HFFc6 (cell line): ENCODE measurements around the gene NKD2. TPM values are rescaled to one million over a fixed set of nuclear protein-coding genes. Genes with fewer than 3 reads are reported as not detected.

Experiments used
- DNase-seq: peaks from one replicate; pipeline ENCODE4 v3.0.0-alpha.2; 2018
- H3K27ac Mint-ChIP-seq: 2 replicates; pipeline ENCODE4 v1.8.0; 2020; ENCODE audit warnings: mild to moderate bottlenecking, mixed read lengths
- H3K27me3 Mint-ChIP-seq: 2 replicates; pipeline ENCODE4 v1.8.0; 2021; ENCODE audit warnings: mild to moderate bottlenecking, moderate library complexity, mixed read lengths; ENCODE audit not compliant: insufficient read depth
- H3K36me3 Mint-ChIP-seq: 2 replicates; pipeline ENCODE4 v1.8.0; 2021; ENCODE audit warnings: low read depth, mixed read lengths
- H3K4me1 Mint-ChIP-seq: 2 replicates; pipeline ENCODE4 v1.8.0; 2020; ENCODE audit warnings: low read depth, mixed read lengths
- H3K4me3 Mint-ChIP-seq: 2 replicates; pipeline ENCODE4 v1.8.0; 2020; ENCODE audit warnings: mild to moderate bottlenecking, moderate library complexity, mixed read lengths
- H3K9me3 Mint-ChIP-seq: 2 replicates; pipeline ENCODE4 v1.8.0; 2020; ENCODE audit warnings: mild to moderate bottlenecking, mixed read lengths
- total RNA-seq, 6 experiments: library from RNA; stranded (reverse); fragmentation: NEBNext Ultra II Directional; extraction: Animal tissue kit (Norgen Biotek cat#: 25700); gene quantifications; 2 replicates in 1 of 6; 3 replicates in 5 of 6; pipeline ENCODE4 v1.2.3, GENCODE V29; 2021
- TF ChIP-seq, protein P1 (sequence below): fragments of 200-600 bp; sonication (generic); IDR thresholded peaks from 2 replicates; pipeline ENCODE4 v1.5.0; 2021; ENCODE audit warnings: antibody characterized with exemption, mild to moderate bottlenecking

The NKD2 gene
- total RNA-seq, 6 experiments from 2014 or later, result not detected

DNA sequence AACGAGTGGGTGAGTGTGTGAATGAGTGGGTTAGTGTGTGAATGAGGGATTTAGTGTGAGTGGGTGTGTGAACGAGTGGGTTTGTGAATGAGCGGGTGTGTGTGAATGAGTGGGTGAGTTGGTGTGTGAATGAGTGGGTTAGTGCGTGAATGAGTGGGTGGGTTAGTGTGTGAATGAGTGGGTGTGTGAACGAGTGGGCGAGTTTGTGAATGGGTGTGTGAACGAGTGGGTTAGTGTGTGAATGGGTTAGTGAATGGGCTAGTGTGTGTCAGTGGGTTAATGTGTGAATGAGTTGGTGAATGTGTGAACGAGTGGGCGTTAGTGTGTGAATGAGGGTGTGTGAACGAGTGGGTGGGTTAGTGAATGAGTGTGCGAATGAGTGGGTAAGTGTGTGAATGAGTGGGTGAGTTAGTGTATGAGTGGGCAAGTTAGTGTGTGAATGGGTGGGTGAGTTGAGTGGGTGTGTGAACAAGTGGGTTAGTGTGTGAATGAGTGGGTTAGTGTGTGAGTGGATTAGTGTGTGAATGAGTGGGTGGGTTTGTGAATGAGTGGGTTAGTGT is 39.6 kb downstream of the NKD2 start:
- H3K27ac Mint-ChIP-seq, result no peak overlapping the region
- peaks cover 47% of the 10 kb centered on the region for H3K9me3 Mint-ChIP-seq
- H3K36me3 Mint-ChIP-seq, result 0 out of 2 replicates have a peak, but pooled peaks cover 7% of the 10 kb centered on the region
- no peak for DNase-seq
- H3K27me3 Mint-ChIP-seq, result peaks cover 7% of the 10 kb centered on the region
- H3K4me1 Mint-ChIP-seq, result no peaks in the 10 kb centered on the region
- H3K4me3 Mint-ChIP-seq, result no peak overlapping the region
- TF ChIP-seq, protein P1, sequence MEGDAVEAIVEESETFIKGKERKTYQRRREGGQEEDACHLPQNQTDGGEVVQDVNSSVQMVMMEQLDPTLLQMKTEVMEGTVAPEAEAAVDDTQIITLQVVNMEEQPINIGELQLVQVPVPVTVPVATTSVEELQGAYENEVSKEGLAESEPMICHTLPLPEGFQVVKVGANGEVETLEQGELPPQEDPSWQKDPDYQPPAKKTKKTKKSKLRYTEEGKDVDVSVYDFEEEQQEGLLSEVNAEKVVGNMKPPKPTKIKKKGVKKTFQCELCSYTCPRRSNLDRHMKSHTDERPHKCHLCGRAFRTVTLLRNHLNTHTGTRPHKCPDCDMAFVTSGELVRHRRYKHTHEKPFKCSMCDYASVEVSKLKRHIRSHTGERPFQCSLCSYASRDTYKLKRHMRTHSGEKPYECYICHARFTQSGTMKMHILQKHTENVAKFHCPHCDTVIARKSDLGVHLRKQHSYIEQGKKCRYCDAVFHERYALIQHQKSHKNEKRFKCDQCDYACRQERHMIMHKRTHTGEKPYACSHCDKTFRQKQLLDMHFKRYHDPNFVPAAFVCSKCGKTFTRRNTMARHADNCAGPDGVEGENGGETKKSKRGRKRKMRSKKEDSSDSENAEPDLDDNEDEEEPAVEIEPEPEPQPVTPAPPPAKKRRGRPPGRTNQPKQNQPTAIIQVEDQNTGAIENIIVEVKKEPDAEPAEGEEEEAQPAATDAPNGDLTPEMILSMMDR, result no peak

DNA sequence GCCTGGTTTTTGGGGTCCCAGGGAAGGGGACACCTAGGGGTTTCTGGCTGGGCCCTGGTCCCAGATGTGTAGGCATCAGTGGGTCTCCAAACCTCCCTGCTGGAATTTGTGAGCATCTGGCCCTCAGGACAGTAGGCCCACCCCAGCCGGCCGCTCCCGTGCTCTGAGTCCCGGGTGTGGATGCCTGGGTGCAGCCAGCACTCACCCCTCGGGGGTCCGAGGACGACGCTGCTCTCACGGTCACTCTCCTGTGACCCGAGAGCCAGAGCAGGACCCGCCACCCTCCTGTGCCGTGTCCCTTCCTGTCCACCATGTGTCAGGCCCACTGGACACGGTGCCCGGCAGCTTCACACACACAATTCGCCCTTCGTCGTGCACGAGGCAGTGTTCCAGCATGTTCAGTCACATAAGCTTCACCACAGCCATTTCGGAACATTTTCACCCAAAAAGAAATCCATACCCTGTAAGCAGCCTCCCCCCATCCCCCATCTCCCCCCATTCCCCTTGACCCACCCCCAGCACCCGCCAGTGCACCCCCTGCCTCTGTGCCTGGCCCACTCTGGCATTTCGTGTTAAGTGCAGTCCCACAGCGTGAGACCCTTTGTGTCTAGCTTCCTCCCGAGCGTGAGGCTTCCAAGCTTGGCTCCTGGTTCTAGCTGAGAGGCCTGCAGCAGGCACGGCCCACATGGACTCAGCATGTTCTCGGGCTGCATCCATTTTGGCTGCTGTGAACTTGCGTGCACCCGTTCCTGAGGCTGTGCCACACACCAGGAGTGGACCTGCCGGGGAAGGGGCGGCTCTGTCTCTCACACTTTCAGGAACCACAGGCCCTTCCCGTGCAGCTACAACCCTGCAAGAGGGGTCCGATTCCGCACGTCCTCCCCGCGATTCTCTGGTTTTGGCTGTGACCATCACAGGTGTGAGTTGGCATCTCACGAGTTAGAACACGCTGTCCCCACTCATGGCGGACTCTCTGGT is 40.5 kb downstream of the NKD2 start:
- Mint-ChIP-seq H3K27ac (no peak overlapping the region), H3K4me3 (no peak overlapping the region), H3K27me3 (peaks cover 7% of the 10 kb centered on the region), H3K36me3 (0 out of 2 replicates have a peak, but pooled peaks cover 7% of the 10 kb centered on the region), H3K4me1 (no peaks in the 10 kb centered on the region), H3K9me3 (peaks cover 38% of the 10 kb centered on the region)
- TF ChIP-seq, protein P1, result no peak
- no peak for DNase-seq

DNA sequence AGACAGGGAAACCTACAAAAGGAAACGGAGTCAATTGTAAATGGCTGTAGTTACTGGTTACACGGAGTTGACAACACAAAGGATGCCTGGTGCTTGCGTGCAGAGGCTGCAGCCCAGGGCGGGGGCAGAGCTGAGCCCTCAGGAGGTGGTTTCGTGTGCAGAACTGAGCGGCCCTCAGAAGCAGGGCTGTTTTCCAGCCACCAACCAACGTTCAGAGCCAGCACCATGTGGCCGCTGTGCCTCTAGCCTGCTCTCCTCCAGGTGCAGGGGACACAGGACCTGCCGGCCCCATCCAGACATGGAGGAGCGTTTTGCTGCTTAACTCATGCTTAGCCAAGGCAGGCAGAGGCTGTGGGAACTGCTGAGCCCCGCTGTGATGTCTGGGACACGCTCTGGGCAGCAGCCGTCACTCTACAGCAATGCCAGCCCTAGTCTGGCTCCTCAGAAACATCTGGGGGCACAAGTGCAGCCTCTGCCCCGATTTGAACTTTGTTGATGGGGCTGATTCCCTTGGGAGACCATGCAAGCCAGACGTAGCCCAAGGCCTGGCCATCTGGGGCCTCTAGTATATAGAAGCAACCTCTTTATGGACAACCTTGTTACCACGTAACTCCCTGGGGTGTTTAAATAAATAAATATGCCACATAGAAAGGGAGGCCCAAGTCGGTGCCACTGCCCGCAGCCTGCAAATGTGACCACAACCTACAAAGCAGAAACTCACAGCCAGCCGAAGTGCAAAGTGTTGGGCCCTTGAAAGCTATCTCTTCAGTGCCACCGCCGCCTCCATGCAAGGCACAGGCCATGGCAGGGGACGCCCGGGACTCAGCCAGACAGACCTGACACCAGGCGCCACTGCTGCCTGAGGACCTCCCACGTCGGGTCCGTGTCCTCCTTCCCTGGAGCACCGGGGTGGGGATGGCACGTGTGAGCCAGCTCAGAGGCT is 42.1 kb downstream of the NKD2 start:
- Mint-ChIP-seq H3K27me3 (peaks cover 7% of the 10 kb centered on the region), H3K4me1 (no peaks in the 10 kb centered on the region), H3K4me3 (no peak overlapping the region), H3K27ac (no peak overlapping the region), H3K36me3 (0 out of 2 replicates have a peak, but pooled peaks cover under 1% of the 10 kb centered on the region), H3K9me3 (peaks cover 27% of the 10 kb centered on the region)
- DNase-seq, result no peak
- TF ChIP-seq, protein P1, result no peak

DNA sequence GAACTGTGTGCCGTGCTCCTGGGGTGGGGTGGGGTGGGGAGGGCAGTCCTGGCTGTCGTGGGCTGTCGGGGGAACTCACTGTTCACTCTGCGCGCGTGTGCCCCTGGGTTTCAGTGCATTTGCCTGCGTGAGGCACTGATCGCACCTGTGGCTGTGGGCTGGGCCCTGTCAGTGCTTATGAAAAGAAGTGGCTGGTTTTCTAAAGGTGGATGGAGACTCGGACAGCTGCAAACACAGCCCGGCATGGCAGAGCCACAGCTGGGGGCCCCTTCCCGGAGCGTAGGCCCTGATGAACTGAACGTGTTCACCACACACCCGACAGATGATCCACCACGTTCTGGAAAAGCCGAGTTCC is 42.7 kb downstream of the NKD2 start:
- no peak for DNase-seq
- TF ChIP-seq, protein P1, result no peak
- no peak overlapping the region for H3K4me3 Mint-ChIP-seq
- H3K27ac Mint-ChIP-seq, result no peak overlapping the region
- no peaks in the 10 kb centered on the region for H3K4me1 Mint-ChIP-seq
- peaks cover 5% of the 10 kb centered on the region for H3K27me3 Mint-ChIP-seq
- H3K9me3 Mint-ChIP-seq, result peaks cover 21% of the 10 kb centered on the region
- no peaks in the 10 kb centered on the region for H3K36me3 Mint-ChIP-seq

DNA sequence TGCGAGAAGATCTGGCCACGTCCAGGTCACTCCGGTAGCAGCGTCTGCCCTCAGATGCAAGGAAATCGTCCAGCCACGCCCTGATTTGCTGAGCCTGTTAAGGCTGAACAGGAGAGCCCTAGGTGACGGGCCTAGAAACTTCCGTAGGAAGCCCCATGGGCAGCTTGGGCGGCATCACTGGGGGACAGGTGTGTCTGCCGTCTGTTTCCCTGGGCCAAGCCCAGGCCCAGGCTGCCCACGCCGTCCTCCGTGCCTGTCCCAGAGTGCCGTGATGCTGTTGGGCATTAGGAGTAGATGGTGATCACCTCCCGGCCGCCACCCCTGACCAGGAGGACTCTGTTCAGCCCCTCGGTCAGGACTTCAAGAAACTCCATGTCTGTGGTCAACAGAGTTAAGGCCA is 43.5 kb downstream of the NKD2 start:
- DNase-seq, result no peak

More for the DNA sequence above, 43.5 kb downstream of the NKD2 start:
- H3K27me3 Mint-ChIP-seq, result peaks cover 5% of the 10 kb centered on the region
- H3K4me3 Mint-ChIP-seq, result no peak overlapping the region
- no peaks in the 10 kb centered on the region for H3K36me3 Mint-ChIP-seq
- TF ChIP-seq, protein P1, result no peak
- H3K4me1 Mint-ChIP-seq, result no peaks in the 10 kb centered on the region
- H3K9me3 Mint-ChIP-seq, result peaks cover 14% of the 10 kb centered on the region
- H3K27ac Mint-ChIP-seq, result no peak overlapping the region
